PFSK-1 (cell line): Measurements from ENCODE around the gene SYCP2.

ENCODE experiments used
- FOXP2 ChIP-seq: optimal IDR thresholded peaks from 2 replicates; pipeline ENCODE3; 2011; ENCODE audit warnings: borderline replicate concordance, control low read depth, inconsistent platforms; ENCODE audit not compliant: insufficient read depth; ENCODE audit errors: extremely low read length, extremely low read depth
- POLR2AphosphoS5 ChIP-seq: IDR thresholded peaks from 2 replicates; pipeline ENCODE4 v1.6.1; 2012; ENCODE audit warnings: low read depth, mild to moderate bottlenecking, control low read depth, low read length, moderate library complexity
- REST ChIP-seq, 2 experiments: IDR thresholded peaks; 2 replicates each; pipeline versions ENCODE4 v1.6.1 to v1.8.0; 2011 to 2012; ENCODE audit warnings: low read depth in 2 of 2, low read length in 2 of 2, control low read depth in 1 of 2, inconsistent platforms in 1 of 2, mild to moderate bottlenecking in 1 of 2, moderate library complexity in 1 of 2; ENCODE audit not compliant: insufficient read depth in 1 of 2
- SIN3A ChIP-seq: IDR thresholded peaks from 2 replicates; pipeline ENCODE4 v1.6.1; 2012; ENCODE audit warnings: mild to moderate bottlenecking, low read length, moderate library complexity, borderline replicate concordance; ENCODE audit not compliant: insufficient read depth
- TAF1 ChIP-seq: IDR thresholded peaks from 2 replicates; pipeline ENCODE4 v1.6.1; 2012; ENCODE audit warnings: low read length, control low read depth, borderline replicate concordance; ENCODE audit not compliant: insufficient read depth

Gene SYCP2

GRCh38 chr20:59939052-59939878 is 5.8 kb upstream of the SYCP2 start:
- TF ChIP-seq TAF1 (no peak), REST (IDR thresholded peaks at IDR 0.05; ENCODE audit: insufficient read depth in 1 of 2, low read depth in 2 of 2, low read length in 2 of 2) (no peak), FOXP2 (no peak), SIN3A (no peak), POLR2AphosphoS5 (no peak)

DNA sequence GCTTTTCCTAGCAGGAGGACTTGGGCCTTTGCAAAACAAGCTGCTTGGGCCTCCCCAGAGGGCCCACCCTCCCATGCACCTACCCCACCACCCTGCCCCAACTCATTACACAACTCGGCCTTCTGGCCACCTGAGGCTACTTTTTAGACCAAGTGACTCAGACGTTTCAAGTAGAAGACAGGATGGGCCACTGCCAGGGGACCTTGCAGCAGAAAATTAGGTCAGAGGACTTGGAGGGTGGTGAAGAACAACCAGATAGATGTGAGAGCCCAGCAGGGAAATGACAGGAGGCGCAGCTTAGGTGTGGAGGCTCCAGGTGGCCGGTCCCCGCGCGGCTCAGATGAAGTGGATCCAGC is 5.2 kb upstream of the SYCP2 start:
- TF ChIP-seq SIN3A, result no peak
- TF ChIP-seq REST (IDR thresholded peaks at IDR 0.05; ENCODE audit: insufficient read depth in 1 of 2, low read depth in 2 of 2, low read length in 2 of 2), result no peak
- no peak for TF ChIP-seq POLR2AphosphoS5
- no peak for TF ChIP-seq FOXP2
- TF ChIP-seq TAF1, result no peak

DNA sequence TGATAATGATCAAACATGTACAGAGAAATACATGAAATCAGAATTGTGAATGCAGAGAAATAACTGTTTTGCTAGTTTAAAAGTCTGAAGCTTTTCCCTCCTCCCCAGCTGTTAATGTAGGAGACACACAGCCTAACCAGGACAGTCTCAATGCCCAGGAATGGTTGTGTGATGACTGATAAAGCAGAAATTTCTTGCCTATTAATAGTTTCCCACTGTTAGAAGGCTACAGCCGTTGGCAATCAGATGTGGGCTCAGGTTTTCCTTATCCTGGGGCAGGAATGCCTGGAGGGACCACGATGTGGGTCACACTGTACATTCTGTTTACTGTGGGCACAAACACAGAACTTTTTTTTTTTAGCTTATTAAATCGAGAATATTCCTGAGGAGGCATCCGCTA is 4.8 kb upstream of the SYCP2 start:
- TF ChIP-seq SIN3A (no peak), FOXP2 (no peak), POLR2AphosphoS5 (no peak), REST (IDR thresholded peaks at IDR 0.05; ENCODE audit: insufficient read depth in 1 of 2, low read depth in 2 of 2, low read length in 2 of 2) (no peak), TAF1 (no peak)

DNA sequence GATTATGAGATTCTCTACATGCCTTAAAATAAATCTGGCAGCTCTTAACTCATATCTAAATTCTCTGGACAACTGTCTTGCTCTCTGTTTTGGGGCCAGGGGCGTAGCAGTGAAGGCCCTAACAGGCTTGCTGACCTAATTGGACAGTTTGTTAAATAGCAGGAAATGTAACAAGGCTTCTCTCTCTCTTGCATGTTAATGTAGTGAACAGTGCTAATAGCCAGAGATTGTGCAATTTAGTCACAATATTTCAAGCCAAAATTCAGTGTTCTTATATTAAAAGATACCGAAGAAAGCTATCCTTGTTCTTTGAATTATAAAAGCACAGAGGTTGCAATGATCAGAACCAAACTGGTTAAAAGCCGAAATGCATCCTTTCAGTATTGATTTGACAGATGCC is 3.7 kb upstream of the SYCP2 start:
- TF ChIP-seq FOXP2 (no peak), POLR2AphosphoS5 (no peak), REST (IDR thresholded peaks at IDR 0.05; ENCODE audit: insufficient read depth in 1 of 2, low read depth in 2 of 2, low read length in 2 of 2) (no peak), SIN3A (no peak), TAF1 (no peak)
